Adrenal gland (tissue), 12 donors: ENCODE data around the gene NOL6. TPM values are rescaled to one million over a fixed set of nuclear protein-coding genes. Genes with fewer than 3 reads are reported as not detected.
"Not testable (repeated sequence)": the region's sequence is repeated elsewhere in the genome, so short reads cannot be mapped to it uniquely, and the experiment has no call there.

Experiments used
- DNase-seq, 7 donors: peaks; one replicate each; pipeline ENCODE4 v3.0.0-alpha.2; 2019 to 2020
- H3K27ac ChIP-seq, 5 donors: fragments of 200-600 bp; sonication (generic) in 4 of 5; 1 replicate in 3 of 5; 2 replicates in 2 of 5; pipeline versions ENCODE4 v1.5.1 to v1.8.0; 2016 to 2020; ENCODE audit warnings: mild to moderate bottlenecking in 1 of 5
- H3K27me3 ChIP-seq: fragments of 200-600 bp; 2 replicates; pipeline ENCODE4 v1.8.0; 2021
- H3K36me3 ChIP-seq, 2 donors: fragments of 200-600 bp; replicated peaks in 1 of 2; 1 replicate in 1 of 2; 2 replicates in 1 of 2; pipeline versions ENCODE4 v1.5.1 to v1.8.0; 2018 to 2022
- H3K4me1 ChIP-seq, 2 donors: fragments of 200-600 bp; replicated peaks in 1 of 2; 1 replicate in 1 of 2; 2 replicates in 1 of 2; pipeline versions ENCODE4 v1.5.1 to v1.8.0; 2018 to 2021
- H3K4me3 ChIP-seq, 4 donors: fragments of 200-600 bp; sonication (generic) in 3 of 4; one replicate each; pipeline ENCODE4 v1.5.1; 2016 to 2018
- H3K9me3 ChIP-seq, 3 donors: fragments of 200-600 bp; sonication (generic) in 1 of 3; replicated peaks in 1 of 3; 1 replicate in 2 of 3; 2 replicates in 1 of 3; pipeline versions ENCODE4 v1.5.1 to v1.8.0; 2016 to 2021
- POLR2A ChIP-seq, 2 donors: fragments of 450-650 bp; IDR thresholded peaks; one replicate each; pipeline ENCODE4 v1.6.1; 2017; ENCODE audit warnings: antibody characterized with exemption in 2 of 2, mild to moderate bottlenecking in 2 of 2, moderate library complexity in 1 of 2
- WGBS, 4 donors: extraction: QIAGEN DNeasy Blood & Tissue Kit in 2 of 4; methylation state at CpG; one replicate each; pipeline versions ENCODE4 v1.1.5 to v1.1.7; 2013 to 2017; 5-methylcytosine and 5-hydroxymethylcytosine counted together
- intact Hi-C, 2 donors: fragments of 100-400 bp; cut with DNase I; formaldehyde crosslinking; loops; one replicate each; pipeline versions ENCODE4 v1.14.1 to v1.15.0; 2022 to 2023
- polyA plus RNA-seq, 3 donors: library from polyadenylated mRNA; stranded (reverse); fragments of 200-250 nt in 2 of 3; fragments of 350-450 nt in 1 of 3; fragmentation: Illumina TruSeq in 1 of 3; extraction: RNeasy Lipid Tissue Mini Kit (QIAGEN cat#74804) in 1 of 3; gene quantifications; one replicate each; pipeline ENCODE4 v1.2.3, GENCODE V29; 2013 to 2014
- total RNA-seq, 9 donors: library from RNA; depleted of rRNA in 4 of 9; stranded (reverse); fragments of >200 nt in 4 of 9; fragments of 120-200 nt in 1 of 9; fragmentation: NEBNext Ultra II Directional in 1 of 9; extraction: Animal tissue kit (Norgen Biotek cat#: 25700) in 1 of 9; gene quantifications; one replicate each; pipeline versions ENCODE4 v1.1.0 to v1.2.4, GENCODE V29; 2013 to 2023
- TF ChIP-seq, protein P1 (sequence below), 6 experiments: fragments of 450-650 bp in 4 of 6; fragments of 200-600 bp in 2 of 6; sonication (generic) in 1 of 6; IDR thresholded peaks; 1 replicate in 5 of 6; 2 replicates in 1 of 6; pipeline versions ENCODE4 v1.5.1 to v1.8.0; 2016 to 2021; ENCODE audit warnings: antibody characterized with exemption in 6 of 6, mild to moderate bottlenecking in 2 of 6, moderate library complexity in 1 of 6
- donor health status: healthy with polysubstance abuse.
- donor health status: Bipolar disorder and iron deficiency.
- donor health status: DM: yes; HTN: yes; CAD: no.
- donor health status: DM: no; HTN: no; CAD: no.
- donor health status: DM: no; HTN: no; CAD: no.
- donor health status: DM: yes; HTN: yes; CAD: no.

The NOL6 gene
- total and polyA plus RNA-seq, 12 donors = 17.0 to 45.7 (median 28.9) TPM

DNA sequence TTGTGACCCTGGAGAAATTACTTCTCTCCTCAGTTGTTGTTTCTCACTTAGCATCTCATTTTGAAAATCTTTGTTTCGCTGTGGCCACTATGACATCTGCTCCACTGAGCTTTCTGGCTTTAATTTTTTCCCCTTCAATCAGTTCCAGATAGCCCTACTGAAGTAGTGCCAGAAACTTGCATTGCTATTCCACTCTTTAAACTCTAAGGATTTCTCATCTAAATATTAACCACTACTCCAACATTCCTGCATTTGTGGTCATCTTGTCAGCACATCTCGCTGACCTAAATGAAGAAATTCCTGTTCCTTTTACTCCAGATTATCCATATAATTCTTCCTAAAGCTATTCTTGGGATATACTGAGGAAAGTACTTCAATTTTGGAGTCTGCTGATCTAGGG is 15.3 kb upstream of the NOL6 start:
- 90 to 98% (median 93%) methylated on average over 2 of the region's 2 CpGs for WGBS, 4 donors

GRCh38 chr9:33485312-33485711 is 11.6 kb upstream of the NOL6 start:
- H3K27me3 ChIP-seq, intact Hi-C loops, H3K27ac ChIP-seq, H3K4me3 ChIP-seq, H3K4me1 ChIP-seq, H3K9me3 ChIP-seq, DNase-seq, H3K36me3 ChIP-seq: not testable (repeated sequence)

More for the DNA sequence above, 15.3 kb upstream of the NOL6 start:
- Histone ChIP-seq H3K27me3 (no peaks in the 10 kb centered on the region), H3K36me3 (no peaks in the 10 kb centered on the region), H3K27ac (no peak overlapping the region), H3K9me3 (no peaks in the 10 kb centered on the region), H3K4me3 (no peak overlapping the region), H3K4me1 (no peaks in the 10 kb centered on the region)
- intact Hi-C loops = no loop called here
- DNase-seq = no peak
- TF ChIP-seq, protein P1, sequence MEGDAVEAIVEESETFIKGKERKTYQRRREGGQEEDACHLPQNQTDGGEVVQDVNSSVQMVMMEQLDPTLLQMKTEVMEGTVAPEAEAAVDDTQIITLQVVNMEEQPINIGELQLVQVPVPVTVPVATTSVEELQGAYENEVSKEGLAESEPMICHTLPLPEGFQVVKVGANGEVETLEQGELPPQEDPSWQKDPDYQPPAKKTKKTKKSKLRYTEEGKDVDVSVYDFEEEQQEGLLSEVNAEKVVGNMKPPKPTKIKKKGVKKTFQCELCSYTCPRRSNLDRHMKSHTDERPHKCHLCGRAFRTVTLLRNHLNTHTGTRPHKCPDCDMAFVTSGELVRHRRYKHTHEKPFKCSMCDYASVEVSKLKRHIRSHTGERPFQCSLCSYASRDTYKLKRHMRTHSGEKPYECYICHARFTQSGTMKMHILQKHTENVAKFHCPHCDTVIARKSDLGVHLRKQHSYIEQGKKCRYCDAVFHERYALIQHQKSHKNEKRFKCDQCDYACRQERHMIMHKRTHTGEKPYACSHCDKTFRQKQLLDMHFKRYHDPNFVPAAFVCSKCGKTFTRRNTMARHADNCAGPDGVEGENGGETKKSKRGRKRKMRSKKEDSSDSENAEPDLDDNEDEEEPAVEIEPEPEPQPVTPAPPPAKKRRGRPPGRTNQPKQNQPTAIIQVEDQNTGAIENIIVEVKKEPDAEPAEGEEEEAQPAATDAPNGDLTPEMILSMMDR (IDR thresholded peaks at IDR 0.05) = no peak
- TF ChIP-seq POLR2A (IDR thresholded peaks at IDR 0.05) = no peak

GRCh38 chr9:33480976-33481375 is 7.3 kb upstream of the NOL6 start:
- no peaks in the 10 kb centered on the region for H3K4me1 ChIP-seq
- DNase-seq = no peak

DNA sequence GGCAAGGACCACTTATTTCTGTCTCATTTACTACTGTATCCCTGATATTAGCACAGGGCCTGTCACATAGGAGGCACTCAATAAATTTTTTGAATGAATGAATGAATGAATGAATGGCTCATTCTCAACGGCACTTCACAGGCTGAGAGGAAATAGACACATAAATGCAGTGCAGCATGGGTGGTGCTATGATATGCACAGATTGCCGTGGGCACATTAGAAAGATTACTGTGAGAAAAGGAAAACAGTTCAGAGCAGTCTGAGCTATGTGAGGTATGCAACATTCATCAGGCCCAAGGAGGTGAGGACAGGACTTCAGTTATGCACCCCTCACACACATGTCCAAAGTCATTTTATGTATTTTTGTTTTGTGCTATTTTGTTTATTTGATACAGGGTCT is 6.4 kb upstream of the NOL6 start:
- Histone ChIP-seq H3K9me3 (no peaks in the 10 kb centered on the region), H3K27me3 (no peaks in the 10 kb centered on the region), H3K36me3 (no peaks in the 10 kb centered on the region), H3K4me1 (no peaks in the 10 kb centered on the region), H3K4me3 (no peak overlapping the region), H3K27ac (no peak overlapping the region)
- DNase-seq = no peak
- intact Hi-C loops = no loop called here
- WGBS, 4 donors = 59 to 78% (median 67%) methylated on average over 2 of the region's 2 CpGs
- TF ChIP-seq, protein P1 (IDR thresholded peaks at IDR 0.05) = no peak
- TF ChIP-seq POLR2A (IDR thresholded peaks at IDR 0.05) = no peak

More at GRCh38 chr9:33480976-33481375, 7.3 kb upstream of the NOL6 start:
- intact Hi-C loops = no loop called here
- Histone ChIP-seq H3K36me3 (no peaks in the 10 kb centered on the region), H3K27ac (no peak overlapping the region), H3K27me3 (no peaks in the 10 kb centered on the region), H3K4me3 (no peak overlapping the region), H3K9me3 (no peaks in the 10 kb centered on the region)
- 92 to 95% (median 95%) methylated on average over 4 to 6 of the region's 6 CpGs for WGBS, 4 donors
- TF ChIP-seq, protein P1 (IDR thresholded peaks at IDR 0.05) = no peak
- no peak for TF ChIP-seq POLR2A (IDR thresholded peaks at IDR 0.05)

DNA sequence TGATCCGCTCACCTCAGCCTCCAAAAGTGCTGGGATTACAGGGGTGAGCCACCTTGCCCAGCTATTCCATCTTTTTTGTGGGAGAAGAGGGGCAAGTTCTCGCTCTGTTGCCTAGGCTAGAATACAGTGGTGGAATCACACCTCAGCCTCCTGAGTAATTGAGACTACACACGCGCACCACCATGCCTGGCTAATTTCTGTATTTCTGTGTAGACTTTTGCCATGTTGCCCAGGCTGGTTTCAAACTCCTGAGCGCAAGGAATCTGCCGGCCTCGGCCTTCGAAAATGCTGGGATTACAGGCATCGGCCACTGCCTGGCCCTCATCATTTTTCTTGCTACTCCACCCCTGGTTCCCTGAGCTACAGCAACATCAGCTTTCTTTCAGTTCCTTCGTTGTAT is 2.8 kb upstream of the NOL6 start:
- H3K27me3 ChIP-seq = no peaks in the 10 kb centered on the region
- H3K27ac ChIP-seq = no peak overlapping the region
- H3K9me3 ChIP-seq = no peaks in the 10 kb centered on the region
- 89 to 96% (median 93%) methylated on average over 10 of the region's 10 CpGs for WGBS, 4 donors
- no peak overlapping the region for H3K4me3 ChIP-seq
- peak in 1 of 7 donors; percentile 43 for DNase-seq
- peaks cover 12 to 17% of the 10 kb centered on the region in 2 donors for H3K4me1 ChIP-seq
- TF ChIP-seq, protein P1 (IDR thresholded peaks at IDR 0.05) = no peak
- TF ChIP-seq POLR2A (IDR thresholded peaks at IDR 0.05) = no peak
- intact Hi-C loops = no loop called here
- H3K36me3 ChIP-seq = peaks cover 0 to 6% of the 10 kb centered on the region in 2 donors
